SK-N-MC (cell line): ENCODE data around the gene ADARB2.

Source experiments
- EZH2 ChIP-seq: fragments of 200-600 bp; sonication (generic); IDR thresholded peaks from one replicate; pipeline ENCODE4 v1.6.1; 2017; ENCODE audit warnings: antibody characterized with exemption
- FOXP2 ChIP-seq: optimal IDR thresholded peaks from 2 replicates; pipeline ENCODE3; 2011; ENCODE audit warnings: mild to moderate bottlenecking, moderate library complexity; ENCODE audit not compliant: insufficient read depth; ENCODE audit errors: extremely low read length, control extremely low read depth

DNA sequence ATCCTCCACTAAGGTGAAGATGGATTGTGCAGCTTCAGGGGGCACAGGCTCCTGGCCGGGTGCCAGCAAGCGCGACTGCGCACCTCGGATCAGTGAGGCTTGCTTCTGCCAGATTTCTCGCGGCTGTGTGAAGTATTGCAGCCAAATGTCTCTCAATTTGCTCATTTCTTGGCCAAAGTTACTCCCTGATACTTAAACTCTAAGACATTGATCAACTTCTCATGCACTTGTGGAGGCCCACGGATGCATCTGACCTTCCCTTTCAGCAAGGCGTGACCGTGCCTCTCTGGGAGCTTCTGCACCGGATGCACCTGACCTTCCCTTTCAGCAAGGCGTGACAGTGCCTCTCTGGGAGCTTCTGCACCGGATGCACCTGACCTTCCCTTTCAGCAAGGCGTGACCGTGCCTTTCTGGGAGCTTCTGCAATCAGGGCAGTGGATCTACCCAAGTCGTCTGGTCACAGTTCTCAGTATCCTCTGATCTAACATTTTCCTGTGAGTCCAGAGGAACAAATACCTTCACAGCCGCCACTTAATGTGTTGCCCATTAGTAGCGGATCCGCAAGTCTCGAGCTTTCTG is 248.3 kb downstream of the ADARB2 start:
- TF ChIP-seq EZH2 (no peak), FOXP2 (no peak)
